Kidney glomerular epithelial cell (primary cell): ENCODE results near the gene RIPOR1.

ENCODE experiments used
- DNase-seq: peaks from one replicate; lab custom pipeline; 2025; lab: John Stamatoyannopoulos, UW

RIPOR1 gene

GRCh38 chr16:67538666-67539101 is 10.1 kb downstream of the RIPOR1 start:
- no peak for DNase-seq

- DNase-seq: no peak
Measured at GRCh38 chr16:67539271-67539670, 10.6 kb downstream of the RIPOR1 start.

DNA sequence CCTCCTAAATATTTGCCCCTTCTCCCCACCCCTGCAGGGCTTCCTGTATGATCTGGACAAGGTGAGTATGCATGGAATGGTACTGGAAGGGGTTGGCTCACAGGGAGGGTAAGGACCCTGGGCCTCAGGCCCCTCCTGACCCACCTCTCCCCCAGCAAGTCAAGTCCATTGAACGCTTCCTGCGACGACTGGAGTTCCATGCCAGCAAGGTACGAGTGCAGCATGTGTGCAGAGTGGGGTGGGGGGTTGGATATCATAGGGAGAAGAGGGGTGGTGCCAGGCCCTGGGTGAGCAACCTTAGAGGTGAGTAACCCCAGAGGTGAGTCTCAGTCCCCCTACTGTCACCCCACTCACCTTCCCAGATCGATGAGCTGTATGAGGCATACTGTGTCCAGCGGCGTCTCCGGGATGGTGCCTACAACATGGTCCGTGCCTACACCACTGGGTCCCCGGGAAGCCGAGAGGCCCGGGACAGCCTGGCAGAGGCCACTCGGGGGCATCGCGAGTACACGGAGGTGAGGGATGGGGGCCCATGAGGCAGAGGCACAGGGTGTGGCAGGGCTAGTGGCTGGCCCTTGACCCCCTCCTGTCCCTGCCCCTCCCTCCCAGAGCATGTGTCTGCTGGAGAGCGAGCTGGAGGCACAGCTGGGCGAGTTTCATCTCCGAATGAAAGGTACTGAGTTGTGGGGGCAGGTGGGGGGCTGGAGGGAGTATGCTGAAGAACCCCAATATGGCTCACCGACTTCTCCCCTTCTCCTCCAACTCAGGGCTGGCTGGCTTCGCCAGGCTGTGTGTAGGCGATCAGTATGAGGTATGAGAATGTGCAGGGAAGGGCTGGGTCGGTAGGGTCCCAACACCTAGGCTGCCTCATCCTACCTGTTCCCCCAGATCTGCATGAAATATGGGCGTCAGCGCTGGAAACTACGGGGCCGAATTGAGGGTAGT is 11.3 kb downstream of the RIPOR1 start:
- no peak for DNase-seq

GRCh38 chr16:67540756-67541155 is 12.1 kb downstream of the RIPOR1 start:
- DNase-seq: no peak

DNA sequence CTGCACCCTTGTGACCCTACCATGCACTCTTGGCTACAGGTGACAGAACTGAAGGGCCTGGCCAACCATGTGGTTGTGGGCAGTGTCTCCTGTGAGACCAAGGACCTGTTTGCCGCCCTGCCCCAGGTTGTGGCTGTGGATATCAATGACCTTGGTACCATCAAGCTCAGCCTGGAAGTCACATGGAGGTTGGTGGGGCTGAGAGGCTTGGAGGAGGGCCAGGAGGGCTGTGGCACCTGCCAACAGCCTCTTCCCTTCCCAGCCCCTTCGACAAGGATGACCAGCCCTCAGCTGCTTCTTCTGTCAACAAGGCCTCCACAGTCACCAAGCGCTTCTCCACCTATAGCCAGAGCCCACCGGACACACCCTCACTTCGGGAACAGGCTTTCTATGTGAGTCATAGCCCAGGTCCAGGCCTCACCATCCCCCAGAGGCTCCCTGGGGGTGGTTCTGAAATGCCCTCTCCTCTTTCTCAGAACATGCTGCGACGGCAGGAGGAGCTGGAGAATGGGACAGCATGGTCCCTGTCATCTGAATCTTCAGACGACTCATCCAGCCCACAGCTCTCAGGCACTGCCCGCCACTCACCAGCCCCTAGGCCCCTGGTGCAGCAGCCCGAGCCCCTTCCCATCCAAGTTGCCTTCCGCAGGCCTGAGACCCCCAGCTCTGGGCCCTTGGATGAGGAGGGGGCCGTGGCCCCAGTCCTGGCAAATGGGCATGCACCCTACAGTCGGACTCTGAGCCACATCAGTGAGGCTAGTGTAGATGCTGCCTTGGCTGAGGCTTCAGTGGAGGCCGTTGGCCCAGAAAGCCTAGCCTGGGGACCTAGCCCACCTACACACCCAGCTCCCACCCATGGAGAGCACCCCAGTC is 13.0 kb downstream of the RIPOR1 start:
- DNase-seq: no peak

DNA sequence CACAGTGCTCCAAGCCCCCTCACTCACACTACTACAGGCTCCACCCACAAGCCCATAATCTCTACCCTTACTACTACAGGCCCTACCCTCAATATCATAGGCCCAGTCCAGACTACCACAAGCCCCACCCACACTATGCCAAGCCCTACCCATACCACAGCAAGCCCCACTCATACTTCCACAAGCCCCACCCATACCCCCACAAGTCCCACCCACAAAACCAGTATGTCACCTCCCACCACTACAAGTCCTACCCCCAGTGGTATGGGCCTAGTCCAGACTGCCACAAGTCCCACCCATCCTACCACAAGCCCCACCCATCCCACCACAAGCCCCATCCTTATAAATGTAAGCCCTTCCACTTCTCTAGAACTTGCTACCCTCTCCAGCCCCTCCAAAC is 13.8 kb downstream of the RIPOR1 start:
- DNase-seq: peak; percentile 48

DNA sequence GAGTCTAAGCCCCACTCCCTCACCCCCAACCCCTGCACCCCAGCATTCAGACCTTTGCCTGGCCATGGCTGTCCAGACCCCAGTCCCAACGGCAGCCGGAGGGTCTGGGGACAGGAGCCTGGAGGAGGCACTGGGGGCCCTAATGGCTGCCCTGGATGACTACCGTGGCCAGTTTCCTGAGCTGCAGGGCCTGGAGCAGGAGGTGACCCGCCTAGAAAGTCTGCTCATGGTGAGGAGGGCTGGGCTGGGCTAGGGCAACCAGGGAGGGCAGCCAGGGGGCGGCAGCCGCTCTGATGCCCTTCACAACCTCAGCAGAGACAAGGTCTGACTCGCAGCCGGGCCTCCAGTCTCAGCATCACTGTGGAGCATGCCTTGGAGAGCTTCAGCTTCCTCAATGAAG is 14.4 kb downstream of the RIPOR1 start:
- no peak for DNase-seq

GRCh38 chr16:67543582-67543981 is 15.0 kb downstream of the RIPOR1 start:
- no peak for DNase-seq

DNA sequence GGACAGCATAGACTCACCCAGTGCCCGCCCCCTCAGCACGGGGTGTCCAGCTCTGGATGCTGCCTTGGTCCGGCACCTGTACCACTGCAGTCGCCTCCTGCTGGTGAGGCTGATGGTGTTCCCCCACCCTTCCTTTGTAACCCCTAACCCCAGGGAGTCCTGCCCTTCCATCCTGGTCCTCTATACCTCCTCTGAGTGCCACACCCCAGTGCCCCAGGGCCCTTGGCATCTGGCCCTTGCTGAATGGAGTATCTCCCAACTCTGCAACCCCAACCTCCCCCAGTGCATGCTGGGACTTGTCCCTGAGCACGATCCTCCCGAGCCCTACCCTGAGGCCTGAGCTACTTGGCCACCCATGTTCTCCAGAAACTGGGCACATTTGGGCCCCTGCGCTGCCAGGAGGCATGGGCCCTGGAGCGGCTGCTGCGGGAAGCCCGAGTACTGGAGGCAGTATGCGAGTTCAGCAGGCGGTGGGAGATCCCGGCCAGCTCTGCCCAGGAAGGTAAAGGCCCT is 15.8 kb downstream of the RIPOR1 start:
- DNase-seq: no peak

- no peak for DNase-seq
Measured at GRCh38 chr16:67544844-67545664, 16.4 kb downstream of the RIPOR1 start.

DNA sequence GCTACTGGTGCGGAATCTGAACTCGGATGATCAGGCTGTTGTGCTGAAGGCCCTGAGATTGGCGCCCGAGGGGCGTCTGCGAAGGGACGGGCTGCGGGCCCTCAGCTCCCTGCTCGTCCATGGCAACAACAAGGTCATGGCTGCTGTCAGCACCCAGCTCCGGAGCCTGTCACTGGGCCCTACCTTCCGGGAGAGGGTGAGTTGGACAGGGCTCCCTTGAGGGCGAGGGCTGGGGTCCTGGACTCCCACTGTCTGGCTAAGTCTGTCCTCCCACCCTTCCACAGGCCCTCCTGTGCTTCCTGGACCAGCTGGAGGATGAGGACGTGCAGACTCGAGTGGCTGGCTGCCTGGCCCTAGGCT is 17.0 kb downstream of the RIPOR1 start:
- DNase-seq: no peak

DNA sequence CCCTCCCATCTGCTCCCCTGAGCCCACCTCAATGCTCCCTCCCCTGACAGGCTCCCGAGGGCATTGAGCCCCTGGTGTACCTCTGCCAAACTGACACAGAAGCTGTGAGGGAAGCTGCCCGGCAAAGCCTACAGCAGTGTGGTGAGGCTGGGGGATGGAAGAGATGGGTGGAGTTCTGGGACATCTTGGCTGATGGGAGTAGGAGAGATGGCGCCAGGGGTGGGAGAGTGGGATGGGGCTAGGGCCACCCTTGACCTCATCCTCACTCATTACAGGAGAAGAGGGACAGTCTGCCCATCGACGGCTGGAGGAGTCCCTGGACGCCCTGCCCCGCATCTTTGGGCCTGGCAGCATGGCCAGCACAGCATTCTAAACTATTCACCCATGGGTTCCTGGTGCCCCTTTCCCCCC is 17.5 kb downstream of the RIPOR1 start:
- DNase-seq: no peak

- peak; percentile 36 for DNase-seq
Measured at GRCh38 chr16:67546761-67547422, 18.3 kb downstream of the RIPOR1 start.

GRCh38 chr16:67547423-67548264 is 19.0 kb downstream of the RIPOR1 start:
- DNase-seq: no peak

- DNase-seq: no peak
Measured at GRCh38 chr16:67548265-67549126, 19.9 kb downstream of the RIPOR1 start.

- DNase-seq: no peak
Measured at GRCh38 chr16:67549240-67549639, 20.6 kb downstream of the RIPOR1 start.

GRCh38 chr16:67549936-67550335 is 21.3 kb downstream of the RIPOR1 start:
- no peak for DNase-seq

GRCh38 chr16:67551091-67551490 is 22.5 kb downstream of the RIPOR1 start:
- DNase-seq: no peak

GRCh38 chr16:67551972-67552371 is 23.3 kb downstream of the RIPOR1 start:
- DNase-seq: no peak
